GM19099 (cell line): ENCODE measurements around the gene COG5.

Experiments
- POLR2A ChIP-seq: IDR thresholded peaks from 3 replicates; pipeline ENCODE4 v1.6.1; 2011; ENCODE audit warnings: low read depth; ENCODE audit not compliant: insufficient read length; ENCODE audit errors: extremely low read depth

COG5 gene

GRCh38 chr7:107274506-107274905 lies 289.2 kb downstream of the COG5 start:
- no peak for TF ChIP-seq POLR2A

DNA sequence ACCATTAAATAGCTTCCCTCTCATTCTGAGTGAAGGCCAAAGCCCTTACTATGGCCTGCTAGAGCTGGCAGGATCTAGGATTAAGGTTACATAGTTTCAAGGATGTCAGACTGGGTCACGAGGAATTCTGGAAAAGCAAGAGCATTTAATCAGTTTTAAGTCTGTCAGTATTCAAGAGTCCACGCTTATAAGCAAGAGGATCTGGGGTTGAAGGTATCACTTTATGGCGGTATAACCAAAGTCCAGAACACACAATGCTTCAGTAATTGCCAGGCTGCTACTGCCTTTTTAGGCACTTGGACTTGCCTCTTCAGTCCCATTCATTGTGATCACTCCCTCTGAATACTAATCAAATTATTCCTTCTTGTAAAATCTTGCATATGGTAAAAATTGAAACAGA lies 293.9 kb downstream of the COG5 start:
- TF ChIP-seq POLR2A = no peak

DNA sequence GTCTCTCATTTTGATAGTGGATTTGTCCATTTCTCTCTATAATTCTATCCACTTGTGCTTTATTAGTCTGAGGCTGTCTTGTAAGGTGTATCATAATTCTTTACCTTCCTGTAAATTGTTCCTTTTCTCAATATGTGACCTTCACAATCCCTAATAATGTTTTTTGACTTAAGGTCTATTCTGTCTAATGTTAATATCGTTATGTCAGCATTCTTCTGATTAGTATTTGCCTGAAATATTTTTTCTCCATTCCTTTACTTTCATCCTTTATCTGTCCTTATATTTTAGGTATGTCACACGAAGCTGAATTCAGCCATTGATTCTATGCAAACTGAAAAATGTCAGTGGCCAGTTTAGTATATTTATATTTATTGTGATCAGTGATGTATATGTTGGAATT lies 295.1 kb downstream of the COG5 start:
- no peak for TF ChIP-seq POLR2A

DNA sequence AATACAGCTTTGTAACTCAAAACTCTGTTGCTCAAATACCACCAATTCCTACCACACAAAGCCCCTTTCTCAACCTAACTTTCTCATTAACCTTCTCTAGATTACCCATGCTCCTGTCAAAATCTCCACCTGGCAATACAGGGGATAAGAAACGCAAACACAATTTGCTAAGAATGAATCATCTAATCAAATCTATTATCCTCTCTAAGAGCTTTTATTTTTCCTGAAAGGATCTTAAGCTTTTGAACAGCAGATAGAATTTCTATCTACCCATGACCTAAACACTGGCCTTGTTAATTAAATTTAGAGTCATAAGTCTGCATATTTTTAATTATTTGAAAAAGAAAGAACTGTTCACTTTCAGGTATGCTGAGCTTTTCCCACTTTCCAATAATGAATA lies 296.6 kb downstream of the COG5 start:
- TF ChIP-seq POLR2A = no peak

GRCh38 chr7:107264723-107265122 lies 299.0 kb downstream of the COG5 start:
- no peak for TF ChIP-seq POLR2A

DNA sequence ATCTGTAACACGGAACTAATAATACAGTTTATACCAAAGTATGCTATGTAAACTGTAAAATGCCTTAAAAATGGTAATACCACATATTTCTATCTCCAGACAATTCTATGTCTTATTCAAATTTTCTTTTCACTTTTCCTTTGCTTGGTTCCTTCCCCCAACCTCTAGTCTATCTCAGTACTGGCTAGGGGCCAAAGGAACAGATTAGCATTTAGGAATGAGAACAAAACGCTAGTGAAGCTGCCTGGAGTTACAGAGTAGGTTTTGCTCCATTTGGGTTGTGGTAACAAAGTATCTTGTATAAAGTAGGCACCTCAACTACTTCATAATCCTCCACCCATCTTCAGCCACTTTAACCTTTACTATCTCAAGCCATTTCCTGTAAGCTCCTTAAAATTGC lies 300.9 kb downstream of the COG5 start:
- TF ChIP-seq POLR2A = no peak

GRCh38 chr7:107258737-107259136 lies 305.0 kb downstream of the COG5 start:
- TF ChIP-seq POLR2A = no peak

DNA sequence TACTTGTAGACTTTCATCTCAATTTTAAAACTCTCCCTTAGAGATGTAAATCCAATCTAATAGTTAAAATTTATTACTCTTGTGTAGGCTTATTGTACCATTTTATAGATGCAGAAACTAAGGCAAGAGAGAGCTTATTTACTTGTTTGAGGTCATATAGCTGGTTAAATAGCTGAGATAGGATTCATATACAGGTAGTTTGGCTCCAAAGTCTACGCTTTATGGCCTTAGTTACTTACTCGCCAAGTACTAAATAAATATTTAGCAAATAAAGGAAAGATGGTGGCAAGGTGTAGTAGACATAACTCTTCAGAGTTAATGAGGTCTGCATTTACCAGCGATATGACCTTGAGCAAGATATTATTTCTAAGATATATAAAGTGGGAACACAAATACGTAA lies 308.1 kb downstream of the COG5 start:
- no peak for TF ChIP-seq POLR2A

- no peak for TF ChIP-seq POLR2A
These were observed 309.2 kb downstream of the COG5 start for GRCh38 chr7:107254398-107254985.

- TF ChIP-seq POLR2A = no peak
These were observed 310.1 kb downstream of the COG5 start for GRCh38 chr7:107253599-107253998.

DNA sequence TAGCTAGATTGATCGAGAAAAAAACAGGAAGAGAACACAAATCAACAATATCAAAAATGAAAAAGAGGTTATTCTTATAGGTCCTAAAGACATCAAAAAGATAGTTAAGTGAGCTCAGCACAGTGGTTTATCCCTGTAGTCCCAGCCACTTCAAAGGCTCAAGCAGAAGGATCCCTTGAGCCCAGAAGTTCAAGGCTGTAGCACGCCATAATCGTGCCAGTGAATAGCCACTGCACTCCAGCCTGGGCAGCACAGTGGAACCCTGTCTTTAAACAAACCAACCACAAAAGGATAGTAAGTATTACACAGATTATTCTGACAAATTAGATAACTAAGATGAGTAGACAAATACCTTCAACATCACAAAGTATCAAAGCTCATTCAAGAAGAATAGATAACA lies 311.8 kb downstream of the COG5 start:
- no peak for TF ChIP-seq POLR2A

- no peak for TF ChIP-seq POLR2A
These were observed 315.0 kb downstream of the COG5 start for GRCh38 chr7:107248551-107249316.

DNA sequence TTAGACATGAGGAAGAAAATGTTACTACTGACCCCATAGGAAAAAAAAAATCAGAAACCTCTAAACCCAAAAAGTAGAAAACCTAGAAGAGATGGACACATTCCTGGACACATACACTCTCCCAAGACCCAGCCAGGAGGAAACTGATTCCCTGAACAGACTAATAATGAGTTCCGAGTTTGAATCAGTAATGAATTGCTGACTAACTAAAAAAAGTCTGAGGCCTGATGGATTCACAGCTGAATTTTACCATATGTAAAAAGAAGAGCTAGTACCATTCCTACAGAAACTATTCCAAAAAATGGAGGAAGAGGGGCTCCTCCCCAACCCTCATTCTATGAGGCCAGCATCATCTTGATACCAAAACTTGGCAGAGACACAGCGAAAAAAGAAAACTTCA lies 319.1 kb downstream of the COG5 start:
- no peak for TF ChIP-seq POLR2A

DNA sequence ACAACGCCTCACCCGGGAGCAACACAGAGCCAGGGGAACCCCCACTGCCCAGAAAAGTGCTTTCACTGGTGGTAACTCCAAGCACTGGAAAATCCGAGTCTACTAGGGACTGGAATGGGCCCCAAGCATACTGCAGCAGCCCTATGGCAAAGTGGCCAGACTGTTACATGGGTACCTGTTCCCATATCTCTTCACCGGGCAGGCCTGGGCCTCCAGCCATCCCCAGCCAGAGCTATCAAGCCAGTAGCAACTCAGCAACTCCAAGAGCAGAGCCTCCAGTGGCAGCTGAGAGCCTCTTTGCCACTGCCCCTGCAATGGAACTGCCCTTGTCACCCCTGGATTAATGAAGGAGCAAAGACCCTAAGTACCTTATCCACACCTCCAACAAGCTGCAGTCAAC lies 321.5 kb downstream of the COG5 start:
- TF ChIP-seq POLR2A = no peak

GRCh38 chr7:107237451-107237850 lies 326.3 kb downstream of the COG5 start:
- no peak for TF ChIP-seq POLR2A

- TF ChIP-seq POLR2A = no peak
These were observed 326.9 kb downstream of the COG5 start for GRCh38 chr7:107236862-107237261.

- TF ChIP-seq POLR2A = no peak
These were observed 329.3 kb downstream of the COG5 start for GRCh38 chr7:107234436-107234835.
